GM12874 (cell line): ENCODE results near the gene EIF3L.

Source experiments
- CTCF ChIP-seq: IDR thresholded peaks from 2 replicates; pipeline ENCODE4 v1.5.1; 2011; ENCODE audit warnings: low read depth, mild to moderate bottlenecking, control low read depth, low read length, moderate library complexity; ENCODE audit not compliant: insufficient read depth

EIF3L gene

GRCh38 chr22:37831472-37831871, 17.7 kb upstream of the EIF3L start:
- no peak for TF ChIP-seq CTCF

DNA sequence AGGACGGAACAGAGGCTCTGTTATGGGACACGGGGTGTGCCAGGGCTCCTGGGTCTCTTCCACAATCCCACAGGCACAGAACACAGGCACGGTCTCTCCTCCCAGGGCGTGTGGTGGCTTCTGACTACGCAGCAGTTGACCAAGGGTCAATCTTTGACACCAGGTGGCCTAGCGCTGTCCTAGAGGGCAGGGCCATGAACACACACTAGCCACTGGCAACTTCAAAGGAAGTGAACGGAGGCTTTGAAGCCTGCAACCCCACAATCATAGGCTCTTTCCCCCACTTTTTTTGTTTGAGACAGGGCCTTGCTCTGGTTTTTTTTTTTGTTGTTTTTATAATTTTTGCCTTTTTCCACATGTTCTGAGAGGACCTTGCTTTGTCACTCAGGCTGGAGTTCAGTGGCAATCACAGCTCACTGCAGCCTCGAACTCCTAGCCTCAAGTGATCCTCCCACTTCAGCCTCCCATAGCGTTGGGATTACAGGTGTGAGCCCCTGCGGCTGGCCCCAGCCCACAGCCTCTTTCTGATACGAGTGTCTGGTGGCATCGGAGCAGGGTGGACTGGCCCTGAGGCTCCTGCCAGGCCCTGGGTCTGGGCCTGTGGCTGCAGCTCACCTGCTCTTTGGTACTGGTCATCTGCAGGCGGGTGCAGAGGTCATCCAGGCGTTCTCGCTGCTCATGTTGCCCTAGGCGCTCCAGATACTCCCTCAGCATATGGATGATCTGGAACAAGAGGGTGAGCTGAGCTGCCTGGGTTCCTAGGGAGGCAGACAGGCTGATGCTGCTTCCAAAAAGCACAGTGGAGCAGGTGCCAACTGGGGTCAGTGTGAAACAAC, 17.0 kb upstream of the EIF3L start:
- TF ChIP-seq CTCF: no peak

- TF ChIP-seq CTCF: no peak
Observed at GRCh38 chr22:37842015-37842793, 7.0 kb upstream of the EIF3L start.

DNA sequence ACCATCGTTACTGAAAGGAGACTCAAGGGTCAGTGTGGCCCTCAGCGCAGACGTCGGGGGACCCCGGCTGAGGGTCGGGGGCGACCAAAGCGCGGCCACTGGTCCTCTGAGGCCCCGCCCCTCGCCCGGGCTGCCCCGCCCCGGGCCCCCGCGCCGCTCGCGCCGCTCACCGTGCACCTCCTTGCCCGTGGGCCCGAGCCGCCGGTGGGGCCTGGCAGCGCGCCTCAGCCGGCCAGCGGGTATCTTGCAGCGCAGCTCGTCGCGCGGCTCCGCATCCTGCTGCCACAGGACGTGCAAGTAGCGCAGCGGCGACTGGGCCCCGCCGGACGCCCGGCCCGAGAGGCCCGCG, 5.5 kb upstream of the EIF3L start:
- TF ChIP-seq CTCF: no peak

DNA sequence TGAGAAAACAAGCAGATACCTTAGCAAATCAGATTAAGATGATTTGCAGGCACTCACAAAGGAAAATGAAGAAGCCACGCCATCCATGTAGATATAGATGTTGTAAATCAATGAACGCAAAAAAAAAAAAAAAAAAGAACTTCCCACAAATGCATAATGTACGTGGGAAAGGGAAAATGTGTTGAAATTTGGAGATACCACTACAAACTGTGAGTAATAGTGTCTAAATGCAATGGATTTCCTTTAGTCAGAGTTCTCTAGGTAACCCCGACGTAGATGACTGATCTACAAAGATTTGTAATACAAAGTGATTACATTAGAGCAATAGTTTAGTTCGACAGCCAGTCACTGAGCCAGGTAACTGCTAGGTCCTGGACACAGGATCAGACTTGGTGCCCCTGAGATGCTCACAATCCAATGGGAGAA, 4.3 kb upstream of the EIF3L start:
- no peak for TF ChIP-seq CTCF

GRCh38 chr22:37846433-37846832, 2.8 kb upstream of the EIF3L start:
- TF ChIP-seq CTCF: no peak

DNA sequence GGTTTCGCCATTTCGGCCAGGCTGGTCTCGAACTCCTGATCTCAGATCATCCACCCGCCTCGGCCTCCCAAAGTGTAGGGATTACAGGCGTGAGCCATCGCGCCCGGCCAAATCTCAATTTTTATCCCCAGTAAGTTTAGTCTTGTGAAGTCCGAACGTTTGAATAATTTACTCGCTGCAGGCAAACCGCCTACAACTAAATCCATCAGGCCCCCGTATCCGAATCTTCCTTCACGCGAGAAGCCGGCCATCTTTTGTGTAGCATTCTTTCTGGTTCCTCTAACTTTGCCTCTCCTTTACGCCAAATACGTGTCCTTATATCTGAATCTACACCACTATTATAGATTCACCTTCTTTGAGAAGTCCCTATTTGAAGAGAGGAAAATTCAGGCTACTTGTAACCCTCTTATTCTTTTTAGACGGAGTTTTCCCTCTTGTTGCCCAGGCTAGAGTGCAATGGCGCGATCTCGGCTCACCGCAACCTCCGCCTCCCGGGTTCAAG, 581 bp upstream of the EIF3L start:
- TF ChIP-seq CTCF: no peak
